Karpas-422 (cell line): ENCODE results near the gene NEDD9. TPM values are rescaled to one million over a fixed set of nuclear protein-coding genes. Genes with fewer than 3 reads are reported as not detected.

Source experiments
- DNase-seq: peaks from one replicate; pipeline ENCODE4 v3.0.0-alpha.2; 2015
- H2AFZ ChIP-seq: fragments of 200-600 bp; sonication (generic); 2 replicates; pipeline ENCODE4 v1.6.1; 2014; ENCODE audit warnings: antibody characterized with exemption, low read length, mixed read lengths
- H3K27ac ChIP-seq: fragments of 200-600 bp; sonication (generic); 2 replicates; pipeline ENCODE4 v1.5.1; 2014; ENCODE audit warnings: mild to moderate bottlenecking, low read length, moderate library complexity
- H3K27me3 ChIP-seq: fragments of 200-600 bp; sonication (generic); 2 replicates; pipeline ENCODE4 v1.6.1; 2014; ENCODE audit warnings: low read length, mixed read lengths
- H3K36me3 ChIP-seq: fragments of 200-600 bp; sonication (generic); 2 replicates; pipeline ENCODE4 v1.6.1; 2014; ENCODE audit warnings: low read length, mixed read lengths; ENCODE audit not compliant: insufficient read depth
- H3K4me1 ChIP-seq: fragments of 200-600 bp; sonication (generic); 2 replicates; pipeline ENCODE4 v1.6.1; 2014; ENCODE audit warnings: mild to moderate bottlenecking, low read length, mixed read lengths
- H3K4me2 ChIP-seq: fragments of 200-600 bp; sonication (generic); 2 replicates; pipeline ENCODE4 v1.6.1; 2014; ENCODE audit warnings: low read length, low read depth, mild to moderate bottlenecking; ENCODE audit not compliant: poor library complexity, severe bottlenecking
- H3K4me3 ChIP-seq: fragments of 200-600 bp; sonication (generic); 2 replicates; pipeline ENCODE4 v1.5.1; 2014; ENCODE audit warnings: mild to moderate bottlenecking, antibody characterized with exemption, low read length, mixed read lengths
- H3K79me2 ChIP-seq: fragments of 200-600 bp; sonication (generic); 2 replicates; pipeline ENCODE4 v1.6.1; 2014; ENCODE audit warnings: mild to moderate bottlenecking, low read length, mixed read lengths
- H3K9ac ChIP-seq: fragments of 200-600 bp; sonication (generic); 2 replicates; pipeline ENCODE4 v1.6.0; 2014; ENCODE audit warnings: low read length
- H3K9me2 ChIP-seq: fragments of 200-600 bp; sonication (generic), shearing (Covaris generic); replicated peaks from 2 replicates; pipeline ENCODE4 v1.6.0; 2014; ENCODE audit warnings: mild to moderate bottlenecking, low read length, moderate library complexity; ENCODE audit not compliant: insufficient read depth
- H3K9me3 ChIP-seq: fragments of 300-700, 200-600 bp; sonication (generic); 2 replicates; pipeline ENCODE4 v1.6.1; 2014; ENCODE audit warnings: low read length, mixed read lengths
- H4K20me1 ChIP-seq: fragments of 200-600 bp; sonication (generic); 2 replicates; pipeline ENCODE4 v1.6.1; 2014; ENCODE audit warnings: mild to moderate bottlenecking, antibody characterized with exemption, low read length, low read depth; ENCODE audit not compliant: insufficient read depth
- total RNA-seq: library from RNA; depleted of rRNA; stranded (reverse); fragments of >200 nt; shearing (Covaris generic); gene quantifications from 2 replicates; pipeline ENCODE4 v1.2.3, GENCODE V29; 2014; ENCODE audit warnings: low replicate concordance

The NEDD9 gene
- total RNA-seq, 1 experiment from 2014 or later = 3.8 TPM

GRCh38 chr6:11144393-11144851 lies 88.0 kb downstream of the NEDD9 start:
- no peak overlapping the region for H3K4me2 ChIP-seq
- H3K9me3 ChIP-seq = no peaks in the 10 kb centered on the region
- no peaks in the 10 kb centered on the region for H3K27me3 ChIP-seq
- H3K36me3 ChIP-seq = no peaks in the 10 kb centered on the region
- no peak overlapping the region for H3K27ac ChIP-seq
- no peak overlapping the region for H2AFZ ChIP-seq
- peak; percentile 85 for DNase-seq
- no peak overlapping the region for H3K9ac ChIP-seq
- H3K79me2 ChIP-seq = no peaks in the 10 kb centered on the region
- H3K9me2 ChIP-seq = no peaks in the 10 kb centered on the region
- no peak overlapping the region for H3K4me3 ChIP-seq
- no peaks in the 10 kb centered on the region; the same call in 1 of the 2 replicates for H4K20me1 ChIP-seq
- H3K4me1 ChIP-seq = peaks cover 16% of the 10 kb centered on the region

GRCh38 chr6:11143394-11144371 lies 88.8 kb downstream of the NEDD9 start:
- Histone ChIP-seq H3K4me2 (no peak overlapping the region), H3K27ac (no peak overlapping the region), H4K20me1 (no peaks in the 10 kb centered on the region; the same call in 1 of the 2 replicates), H3K9me3 (no peaks in the 10 kb centered on the region), H3K4me3 (no peak overlapping the region), H3K27me3 (no peaks in the 10 kb centered on the region), H3K79me2 (no peaks in the 10 kb centered on the region), H2AFZ (no peak overlapping the region), H3K4me1 (peaks cover 23% of the 10 kb centered on the region), H3K9ac (no peak overlapping the region), H3K9me2 (no peaks in the 10 kb centered on the region), H3K36me3 (no peaks in the 10 kb centered on the region)
- DNase-seq = no peak

GRCh38 chr6:11142296-11143027 lies 90.0 kb downstream of the NEDD9 start:
- no peaks in the 10 kb centered on the region for H3K36me3 ChIP-seq
- H3K79me2 ChIP-seq = no peaks in the 10 kb centered on the region
- no peak overlapping the region for H3K27ac ChIP-seq
- H4K20me1 ChIP-seq = no peaks in the 10 kb centered on the region; the same call in 1 of the 2 replicates
- no peak overlapping the region for H3K9ac ChIP-seq
- H3K4me2 ChIP-seq = no peak overlapping the region
- H3K9me2 ChIP-seq = no peaks in the 10 kb centered on the region
- H2AFZ ChIP-seq = no peak overlapping the region
- peaks cover 23% of the 10 kb centered on the region for H3K4me1 ChIP-seq
- H3K4me3 ChIP-seq = no peak overlapping the region
- H3K9me3 ChIP-seq = no peaks in the 10 kb centered on the region
- DNase-seq = no peak
- H3K27me3 ChIP-seq = no peaks in the 10 kb centered on the region

GRCh38 chr6:11141295-11141694 lies 91.2 kb downstream of the NEDD9 start:
- Histone ChIP-seq H3K9me3 (no peaks in the 10 kb centered on the region), H3K4me1 (peaks cover 23% of the 10 kb centered on the region), H3K27me3 (no peaks in the 10 kb centered on the region), H3K36me3 (no peaks in the 10 kb centered on the region), H3K4me3 (no peak overlapping the region), H3K4me2 (no peak overlapping the region), H3K9me2 (no peaks in the 10 kb centered on the region), H3K9ac (no peak overlapping the region), H4K20me1 (no peaks in the 10 kb centered on the region; the same call in 1 of the 2 replicates), H3K27ac (no peak overlapping the region), H2AFZ (no peak overlapping the region), H3K79me2 (no peaks in the 10 kb centered on the region)
- no peak for DNase-seq

- Histone ChIP-seq H3K27ac (no peak overlapping the region), H3K36me3 (0 out of 2 replicates have a peak, but pooled peaks cover 6% of the 10 kb centered on the region), H3K9me2 (no peaks in the 10 kb centered on the region), H3K4me1 (peaks cover 23% of the 10 kb centered on the region), H3K4me3 (no peak overlapping the region), H2AFZ (no peak overlapping the region), H3K9me3 (no peaks in the 10 kb centered on the region), H3K9ac (no peak overlapping the region), H3K27me3 (no peaks in the 10 kb centered on the region), H4K20me1 (no peaks in the 10 kb centered on the region; the same call in 1 of the 2 replicates), H3K4me2 (peak overlapping the region; percentile 24), H3K79me2 (no peaks in the 10 kb centered on the region)
- no peak for DNase-seq
Observed at GRCh38 chr6:11140056-11140455, 92.4 kb downstream of the NEDD9 start.

GRCh38 chr6:11139051-11139960 lies 93.2 kb downstream of the NEDD9 start:
- Histone ChIP-seq H3K79me2 (no peaks in the 10 kb centered on the region), H4K20me1 (no peaks in the 10 kb centered on the region; the same call in 1 of the 2 replicates), H3K27ac (no peak overlapping the region), H3K9ac (no peak overlapping the region), H3K9me2 (no peaks in the 10 kb centered on the region), H3K4me1 (peaks cover 30% of the 10 kb centered on the region), H3K27me3 (no peaks in the 10 kb centered on the region), H2AFZ (no peak overlapping the region), H3K36me3 (0 out of 2 replicates have a peak, but pooled peaks cover 9% of the 10 kb centered on the region), H3K4me3 (no peak overlapping the region), H3K9me3 (no peaks in the 10 kb centered on the region), H3K4me2 (peak overlapping the region; percentile 24)
- DNase-seq = no peak

- Histone ChIP-seq H3K9me2 (no peaks in the 10 kb centered on the region), H2AFZ (no peak overlapping the region), H3K9me3 (no peaks in the 10 kb centered on the region), H4K20me1 (no peaks in the 10 kb centered on the region; the same call in 1 of the 2 replicates), H3K9ac (no peak overlapping the region), H3K27ac (no peak overlapping the region), H3K79me2 (no peaks in the 10 kb centered on the region), H3K36me3 (0 out of 2 replicates have a peak, but pooled peaks cover 9% of the 10 kb centered on the region), H3K4me3 (no peak overlapping the region), H3K27me3 (no peaks in the 10 kb centered on the region), H3K4me2 (no peak overlapping the region), H3K4me1 (peaks cover 42% of the 10 kb centered on the region)
- DNase-seq = no peak
Observed at GRCh38 chr6:11136809-11137208, 95.7 kb downstream of the NEDD9 start.
